ENCODE data around the gene CHAF1B.
"Not testable (repeated sequence)": the region's sequence is repeated elsewhere in the genome, so short reads cannot be mapped to it uniquely, and the experiment has no call there.

The CHAF1B gene

DNA sequence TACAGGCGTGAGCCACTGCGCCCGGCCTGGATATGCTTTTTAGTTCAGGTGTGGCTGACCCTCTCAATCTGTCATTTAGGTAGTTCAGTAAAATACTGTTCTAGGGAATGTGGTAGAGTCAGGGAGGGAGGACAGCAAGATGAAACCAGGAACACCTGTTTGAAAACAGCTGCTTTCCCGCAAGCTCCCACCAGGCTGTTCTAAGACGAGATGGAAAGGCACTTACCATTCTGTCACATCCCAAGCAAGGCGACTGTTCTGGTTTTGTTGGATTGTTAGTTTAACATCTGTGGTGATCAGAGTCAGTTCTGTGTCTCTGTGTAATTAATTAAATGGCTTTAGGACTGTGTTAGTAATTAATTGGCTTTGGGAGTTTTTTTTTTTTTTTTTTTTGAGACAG lies 2.9 kb downstream of the CHAF1B start:
- no peak for DNase-seq (ENCODE audit: low read depth in 2 of 2)

DNA sequence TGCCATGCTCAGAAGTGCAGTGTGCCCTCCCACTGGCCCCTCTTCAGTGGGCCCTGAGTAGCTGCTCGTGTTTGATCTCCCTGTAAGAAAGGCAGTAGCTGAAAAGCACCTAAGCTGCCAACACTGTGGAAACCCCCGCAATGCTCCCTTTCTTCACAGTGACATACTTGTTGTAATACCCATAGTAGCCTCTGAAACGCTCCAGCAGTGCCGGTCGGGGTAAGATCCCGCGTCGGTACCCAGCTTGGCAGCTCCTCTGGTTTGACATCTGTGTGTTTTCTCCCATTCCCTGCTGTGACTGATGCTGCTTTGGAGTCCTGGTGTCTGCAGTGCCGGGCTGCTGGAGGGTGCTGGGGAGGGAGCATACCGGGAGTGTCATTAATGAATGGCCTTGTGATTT lies 3.6 kb downstream of the CHAF1B start:
- no peak for DNase-seq (ENCODE audit: low read depth in 2 of 2)

DNA sequence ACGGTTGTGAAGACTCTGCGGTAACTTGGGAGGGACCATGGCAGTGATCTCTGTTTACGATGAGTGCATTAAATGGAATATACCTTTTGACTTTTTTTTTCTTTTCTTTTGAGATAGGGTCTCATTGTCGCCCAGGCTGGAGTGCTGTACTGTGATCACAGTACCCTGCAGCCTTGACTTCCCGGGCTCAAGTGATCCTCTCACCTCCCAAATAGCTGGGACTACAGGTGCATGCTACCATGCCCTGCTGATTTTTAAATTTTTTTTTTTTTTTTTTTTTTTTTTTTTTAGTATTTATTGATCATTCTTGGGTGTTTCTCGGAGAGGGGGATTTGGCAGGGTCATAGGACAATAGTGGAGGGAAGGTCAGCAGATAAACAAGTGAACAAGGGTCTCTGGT lies 6.5 kb downstream of the CHAF1B start:
- not testable (repeated sequence) for DNase-seq (ENCODE audit: low read depth in 2 of 2)

DNA sequence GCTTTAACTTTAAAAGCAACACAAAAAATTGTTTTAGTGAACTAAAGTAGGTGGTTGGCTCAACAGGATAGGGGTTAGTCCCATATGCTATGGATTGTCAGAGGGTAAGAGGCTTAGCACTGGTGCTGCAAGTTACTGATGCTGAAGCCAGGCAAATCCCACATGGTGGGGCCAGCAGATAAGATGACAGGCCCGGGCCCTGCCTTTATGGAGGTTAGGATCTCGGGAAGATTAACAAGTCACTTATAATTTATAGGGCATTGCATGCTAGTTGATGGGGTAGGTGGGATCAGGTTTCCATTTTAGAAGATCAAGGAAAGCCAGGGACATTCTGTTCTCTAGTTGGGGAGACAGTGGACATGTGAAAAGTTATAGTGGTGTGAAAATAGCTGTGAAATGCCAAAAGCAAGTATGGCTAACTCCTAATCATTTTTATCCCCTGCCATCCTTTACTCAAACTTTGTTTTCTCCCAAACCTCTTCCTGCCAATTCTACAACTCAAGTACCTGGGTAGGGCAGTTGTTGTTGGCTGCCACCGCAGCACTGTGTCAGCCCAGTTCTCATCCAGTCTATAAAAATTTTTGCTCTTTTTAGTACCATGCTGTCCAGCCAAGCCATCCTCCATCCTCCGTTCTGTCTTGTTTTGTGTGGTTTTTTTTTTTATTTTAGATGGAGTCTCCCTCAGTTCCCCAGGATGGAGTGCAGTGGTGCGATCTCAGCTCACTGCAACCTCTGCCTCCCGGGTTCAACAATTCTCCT lies 10.3 kb downstream of the CHAF1B start:
- DNase-seq (ENCODE audit: low read depth in 2 of 2) = no peak

DNA sequence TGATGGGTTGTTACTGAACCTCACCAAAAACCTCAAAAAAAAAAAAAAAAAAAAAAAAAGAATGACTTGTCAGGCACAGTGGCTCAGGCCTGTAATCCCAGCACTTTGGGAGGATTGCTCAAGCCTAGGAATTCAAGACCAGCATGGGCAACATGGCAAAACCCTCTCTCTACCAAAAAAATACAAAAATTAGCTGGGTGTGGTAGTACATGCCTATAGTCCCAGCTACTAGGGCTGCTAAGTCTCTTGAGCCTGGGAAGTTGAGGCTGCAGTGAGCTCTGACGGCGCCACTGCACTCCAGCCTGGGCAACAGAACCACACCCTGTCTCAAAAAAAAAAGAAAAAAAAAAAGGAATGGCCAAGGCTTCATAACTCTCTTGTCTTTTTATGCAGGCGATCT lies 11.1 kb downstream of the CHAF1B start:
- DNase-seq (ENCODE audit: low read depth in 2 of 2) = no peak

DNA sequence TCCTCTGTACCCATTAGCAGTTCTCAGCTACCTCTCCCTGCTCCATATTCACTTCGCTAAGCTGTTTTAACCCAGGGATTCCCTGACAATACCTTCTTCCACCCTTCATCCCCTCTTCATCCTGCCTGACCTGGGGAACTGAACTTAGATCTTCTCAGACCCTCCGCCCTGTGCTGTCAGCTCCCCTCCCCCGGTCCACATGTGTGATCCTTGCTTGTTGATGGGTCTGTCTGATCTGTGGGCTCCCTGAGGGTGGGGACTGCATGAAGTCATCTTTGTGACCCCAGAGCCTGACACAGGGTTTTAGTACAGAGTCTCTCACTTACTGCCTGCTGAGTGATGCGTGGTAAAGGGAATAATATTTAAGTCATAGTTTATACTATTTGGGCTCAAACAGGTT lies 11.8 kb downstream of the CHAF1B start:
- DNase-seq (ENCODE audit: low read depth in 2 of 2) = no peak

DNA sequence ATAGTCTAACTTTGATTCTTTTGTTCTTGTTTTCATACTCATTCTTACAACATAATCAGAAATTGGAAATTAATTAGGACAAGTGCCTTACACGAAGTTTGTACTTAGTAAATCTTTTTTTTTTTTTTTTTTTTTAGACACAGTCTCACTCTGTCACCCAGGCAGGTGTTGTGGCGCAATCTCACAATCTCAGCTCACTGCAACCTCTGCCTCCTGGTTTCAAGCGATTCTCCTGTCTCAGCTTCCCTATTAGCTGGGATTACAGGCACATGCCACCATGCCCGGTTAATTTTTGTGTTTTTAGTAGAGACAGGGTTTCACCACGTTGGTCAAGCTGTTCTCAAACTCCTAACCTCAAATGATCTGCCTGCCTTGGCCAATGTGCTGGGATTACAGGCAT lies 12.4 kb downstream of the CHAF1B start:
- DNase-seq (ENCODE audit: low read depth in 2 of 2) = no peak

DNA sequence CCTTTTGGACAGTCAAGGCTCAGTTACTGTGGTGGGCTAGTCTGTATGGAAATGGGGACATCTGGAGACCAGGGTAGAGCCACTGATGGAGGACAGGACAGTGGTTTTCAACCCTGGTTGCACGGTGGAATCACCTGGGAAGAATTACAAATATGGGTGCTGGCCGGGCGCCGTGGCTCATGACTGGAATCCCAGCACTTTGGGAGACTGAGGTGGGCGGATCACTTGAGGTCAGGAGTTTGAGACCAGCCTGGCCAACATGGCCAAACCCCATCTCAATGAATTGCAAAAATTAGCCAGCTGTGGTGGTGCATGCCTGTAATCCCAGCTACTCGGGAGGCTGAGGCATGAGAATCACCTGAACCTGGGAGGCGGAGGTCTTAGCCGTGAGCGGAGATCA lies 14.5 kb downstream of the CHAF1B start:
- not testable (repeated sequence) for DNase-seq (ENCODE audit: low read depth in 2 of 2)

DNA sequence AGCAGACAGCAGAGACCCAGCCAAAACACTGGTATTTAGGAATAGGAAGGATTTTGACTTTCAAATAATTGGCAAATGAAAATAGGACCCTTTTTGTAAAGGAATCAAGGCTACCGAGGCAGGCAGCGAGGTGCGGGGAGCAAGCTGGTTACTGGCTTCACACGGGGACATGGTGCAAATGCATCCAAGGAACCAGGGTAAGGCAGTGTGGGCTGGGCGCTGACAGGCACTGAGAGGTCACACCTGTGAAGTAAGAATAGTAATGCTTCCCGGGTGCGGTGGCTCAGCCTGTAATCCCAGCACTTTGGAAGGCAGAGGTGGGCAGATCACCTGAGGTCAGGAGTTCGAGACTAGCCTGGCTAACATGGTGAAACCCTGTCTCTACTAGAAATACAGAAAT lies 15.5 kb downstream of the CHAF1B start:
- DNase-seq (ENCODE audit: low read depth in 2 of 2) = no peak

DNA sequence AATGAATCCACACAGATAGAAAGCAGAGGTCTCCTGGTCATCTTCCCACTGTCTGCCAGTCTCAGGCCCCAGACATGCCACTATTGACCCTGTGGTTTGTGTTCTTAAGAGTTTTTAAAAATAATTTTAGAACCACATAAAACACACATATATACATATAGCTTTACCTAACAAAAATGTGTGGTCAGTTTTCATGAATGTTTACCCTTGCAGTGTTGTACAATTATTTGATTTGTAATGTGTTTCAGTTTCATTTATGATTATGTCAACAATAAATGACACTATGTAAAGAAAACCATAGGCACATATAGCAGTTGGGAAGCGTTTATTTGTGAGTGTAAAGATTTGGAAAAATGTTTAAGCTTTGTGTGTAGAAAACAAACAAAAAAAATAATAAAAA lies 17.1 kb downstream of the CHAF1B start:
- no peak for DNase-seq (ENCODE audit: low read depth in 2 of 2)

DNA sequence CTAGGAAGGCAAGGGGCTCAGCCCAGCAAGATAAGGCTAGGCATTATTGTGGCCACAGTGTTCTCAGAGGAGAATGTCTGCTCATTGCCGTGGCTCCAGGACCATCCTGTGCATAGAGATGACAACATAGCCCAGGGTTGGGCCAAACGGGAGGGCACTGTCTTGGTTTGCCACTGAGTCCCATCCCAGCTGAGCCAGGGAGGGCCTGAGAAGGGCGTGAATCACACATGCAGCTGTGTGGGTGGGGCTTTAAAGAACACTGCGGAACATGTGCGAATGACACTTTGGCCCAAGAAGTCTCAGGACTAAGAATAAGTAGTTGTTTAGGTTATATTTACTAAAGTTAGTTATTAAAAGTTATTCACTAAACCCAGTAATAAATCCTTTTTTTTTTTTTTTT lies 18.5 kb downstream of the CHAF1B start:
- no peak for DNase-seq (ENCODE audit: low read depth in 2 of 2)

DNA sequence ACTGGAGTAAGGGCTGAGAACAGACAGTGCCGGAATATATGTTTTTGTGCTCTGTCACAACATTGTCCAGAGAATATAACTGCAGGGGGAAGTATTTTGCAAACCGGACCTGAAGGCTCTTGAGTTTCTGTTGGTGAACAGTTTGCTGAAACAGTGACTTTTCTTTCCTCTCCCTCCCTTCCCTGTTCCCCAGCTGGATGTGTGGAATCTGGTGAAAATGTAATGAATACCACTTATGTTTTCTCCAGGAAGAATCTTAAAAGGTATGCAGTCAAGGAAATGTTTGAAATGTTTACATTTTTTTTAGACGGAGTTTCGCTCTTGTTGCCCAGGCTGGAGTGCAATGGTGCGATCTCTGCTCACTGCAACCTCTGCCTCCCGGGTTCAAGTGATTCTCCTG lies 23.4 kb downstream of the CHAF1B start:
- DNase-seq (ENCODE audit: low read depth in 2 of 2) = no peak

DNA sequence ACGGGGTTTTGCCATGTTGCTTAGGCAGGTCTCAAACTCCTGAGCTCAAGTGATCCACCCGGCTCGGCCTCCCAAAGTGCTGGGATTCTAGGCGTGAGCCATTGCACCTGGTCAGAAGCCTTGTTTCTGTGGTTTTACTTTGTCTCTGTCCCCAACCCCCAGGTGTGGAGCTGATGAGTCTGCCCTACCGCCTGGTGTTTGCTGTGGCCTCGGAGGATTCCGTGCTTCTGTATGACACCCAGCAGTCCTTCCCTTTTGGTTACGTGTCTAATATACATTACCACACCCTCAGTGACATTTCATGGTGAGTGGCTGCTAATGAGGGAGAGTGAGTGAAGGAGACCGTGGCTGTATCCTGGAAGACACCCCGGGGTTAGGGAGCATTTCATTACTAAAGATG lies 26.1 kb downstream of the CHAF1B start:
- DNase-seq (ENCODE audit: low read depth in 2 of 2) = no peak

DNA sequence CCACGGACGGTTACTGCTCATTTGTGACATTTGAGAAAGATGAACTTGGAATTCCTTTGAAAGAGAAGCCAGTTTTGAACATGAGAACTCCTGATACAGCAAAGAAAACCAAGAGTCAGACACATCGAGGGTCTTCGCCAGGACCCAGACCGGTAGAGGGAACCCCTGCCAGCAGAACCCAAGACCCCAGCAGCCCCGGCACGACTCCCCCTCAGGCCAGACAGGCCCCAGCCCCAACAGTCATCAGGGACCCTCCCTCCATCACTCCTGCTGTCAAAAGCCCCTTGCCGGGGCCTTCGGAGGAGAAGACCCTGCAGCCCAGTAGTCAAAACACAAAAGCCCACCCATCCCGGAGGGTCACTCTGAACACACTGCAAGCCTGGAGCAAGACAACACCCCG lies 27.7 kb downstream of the CHAF1B start:
- no peak for DNase-seq (ENCODE audit: low read depth in 2 of 2)

DNA sequence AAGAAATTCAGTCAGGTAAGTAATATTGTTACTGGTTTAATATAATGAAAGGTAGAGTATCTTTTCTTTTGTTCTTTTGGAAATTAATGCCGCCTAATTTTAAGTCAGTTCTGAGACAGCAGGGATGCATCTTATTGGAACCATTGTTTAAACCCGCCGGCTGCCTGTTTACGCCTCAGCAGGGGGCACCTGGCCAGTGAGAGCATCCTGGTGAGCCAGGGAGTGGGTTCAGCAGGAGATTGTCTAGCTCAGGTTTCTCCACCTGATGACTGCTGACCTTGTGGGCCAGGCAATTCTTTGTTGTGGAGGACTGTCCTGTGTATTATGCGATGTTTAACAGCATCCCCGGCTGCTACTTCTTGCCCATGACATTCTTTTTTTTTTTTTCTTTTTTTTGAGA lies 30.2 kb downstream of the CHAF1B start:
- no peak for DNase-seq (ENCODE audit: low read depth in 2 of 2)

DNA sequence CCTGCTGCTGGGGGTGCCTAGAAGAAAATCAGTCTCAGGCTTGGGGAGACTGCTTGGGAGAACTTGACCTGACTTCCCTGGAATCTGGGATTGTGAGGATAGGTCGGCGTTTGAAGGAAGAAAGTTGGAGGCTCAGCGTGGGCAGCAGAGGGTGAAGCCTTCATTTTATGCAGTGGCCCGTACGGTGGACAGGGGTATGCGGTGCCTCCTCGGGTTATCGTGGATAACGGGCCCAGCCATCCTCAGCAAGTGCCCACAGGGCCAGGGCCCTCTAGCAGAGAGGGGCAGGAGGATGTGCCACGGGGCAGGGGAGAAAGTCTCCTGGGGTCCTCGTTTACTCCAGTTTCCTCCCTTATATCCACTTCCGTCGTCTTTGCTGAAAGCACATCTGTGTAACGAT lies 34.0 kb downstream of the CHAF1B start:
- DNase-seq (ENCODE audit: low read depth in 2 of 2) = no peak

DNA sequence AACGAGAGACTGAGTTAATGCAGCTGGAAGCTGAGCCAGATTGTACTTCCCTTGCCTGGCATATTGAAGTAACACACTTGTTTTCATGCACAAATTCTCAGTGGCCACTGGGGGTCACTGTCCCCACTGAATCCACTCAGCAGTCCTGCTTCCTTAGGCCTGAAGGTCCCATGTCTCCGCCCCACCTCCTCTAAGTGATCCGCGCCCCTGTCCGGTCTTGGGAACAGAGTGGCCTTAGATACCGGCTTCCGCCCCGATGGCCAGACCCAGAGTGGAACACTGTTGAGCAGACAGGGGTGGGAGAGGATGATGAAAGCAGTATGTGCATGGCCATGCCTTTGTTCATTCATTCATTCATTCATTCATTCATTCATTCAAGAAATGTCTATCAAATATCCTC lies 34.8 kb downstream of the CHAF1B start:
- peak; percentile 14 to 43 for DNase-seq (ENCODE audit: low read depth in 2 of 2)

DNA sequence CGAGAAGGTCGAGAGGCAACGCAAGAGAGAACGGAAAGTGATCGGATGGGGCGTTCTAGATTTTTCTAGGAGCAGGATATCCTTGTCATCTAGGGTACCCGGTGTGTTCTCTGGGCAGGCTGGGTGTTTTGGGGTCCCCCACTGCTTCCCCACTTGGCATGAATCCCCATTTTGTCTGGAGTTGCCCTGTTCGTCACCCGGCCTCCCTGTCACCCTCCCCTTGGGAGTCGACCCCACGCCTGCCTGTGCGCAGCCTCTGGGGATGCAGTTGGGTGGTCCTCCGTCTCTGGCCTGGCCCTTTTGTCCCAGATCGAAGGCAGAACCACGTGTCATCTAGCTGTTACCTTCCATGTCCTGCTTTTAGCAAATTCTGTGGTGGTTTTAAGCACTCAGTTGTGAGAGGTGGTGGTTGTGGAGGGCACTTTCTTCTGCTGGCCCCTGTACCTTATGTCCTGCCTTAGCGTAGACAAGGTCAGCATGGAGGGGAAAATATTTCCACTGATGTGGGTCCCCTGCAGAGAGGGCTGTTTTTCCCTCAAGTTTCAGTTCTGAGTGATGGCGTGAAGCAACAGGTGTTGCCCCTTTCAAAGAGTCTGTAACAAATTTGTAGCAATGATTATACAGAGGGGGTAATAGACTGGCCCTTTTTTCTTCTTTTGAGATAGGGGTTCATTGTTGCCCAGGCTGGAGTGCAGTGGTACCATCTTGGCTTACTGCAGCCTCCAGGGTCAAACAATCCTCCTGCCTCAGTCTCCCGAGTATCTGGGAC lies 35.6 kb downstream of the CHAF1B start:
- no peak for DNase-seq (ENCODE audit: low read depth in 2 of 2)

DNA sequence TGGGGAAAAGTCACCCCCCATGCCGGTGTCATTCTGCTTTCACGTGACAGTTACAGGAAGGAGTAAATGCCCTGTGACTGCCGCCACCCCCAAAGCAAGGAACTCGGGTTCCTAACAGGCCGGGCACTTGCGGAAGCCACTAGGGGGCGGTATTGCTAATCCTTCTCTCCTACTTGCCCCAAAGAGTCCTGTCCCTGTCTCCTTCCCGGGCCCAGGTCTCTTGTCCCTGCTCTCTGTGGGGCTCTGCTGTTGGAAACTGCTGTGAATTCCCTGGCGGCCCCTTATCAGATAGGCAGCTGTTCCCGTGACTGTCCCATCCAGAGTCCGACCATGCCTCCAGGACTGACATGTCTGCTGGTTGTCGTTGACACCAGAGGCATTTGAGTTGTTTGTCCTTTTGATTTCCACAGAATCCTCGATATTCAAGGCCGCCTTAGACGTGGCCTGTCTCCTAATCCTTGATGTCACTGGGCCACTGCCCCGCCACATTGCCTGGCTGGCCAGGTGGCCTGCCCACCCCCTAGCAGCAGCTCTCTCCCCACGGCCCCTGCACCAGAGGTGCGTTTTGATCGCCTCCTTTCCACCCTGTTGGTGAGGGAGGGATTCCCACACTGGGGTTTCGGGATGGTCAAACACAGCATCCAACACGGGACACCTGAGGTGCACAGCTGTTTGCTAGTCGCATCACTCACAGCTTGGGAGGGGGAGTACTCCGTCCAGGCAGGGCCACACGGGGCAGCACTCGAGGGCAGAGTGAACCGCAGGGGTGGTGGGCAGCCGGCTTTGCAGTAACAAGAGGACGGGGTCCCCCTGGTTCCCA lies 37.3 kb downstream of the CHAF1B start:
- peak in 1 of 2 donors; percentile 30 for DNase-seq (ENCODE audit: low read depth in 2 of 2)

DNA sequence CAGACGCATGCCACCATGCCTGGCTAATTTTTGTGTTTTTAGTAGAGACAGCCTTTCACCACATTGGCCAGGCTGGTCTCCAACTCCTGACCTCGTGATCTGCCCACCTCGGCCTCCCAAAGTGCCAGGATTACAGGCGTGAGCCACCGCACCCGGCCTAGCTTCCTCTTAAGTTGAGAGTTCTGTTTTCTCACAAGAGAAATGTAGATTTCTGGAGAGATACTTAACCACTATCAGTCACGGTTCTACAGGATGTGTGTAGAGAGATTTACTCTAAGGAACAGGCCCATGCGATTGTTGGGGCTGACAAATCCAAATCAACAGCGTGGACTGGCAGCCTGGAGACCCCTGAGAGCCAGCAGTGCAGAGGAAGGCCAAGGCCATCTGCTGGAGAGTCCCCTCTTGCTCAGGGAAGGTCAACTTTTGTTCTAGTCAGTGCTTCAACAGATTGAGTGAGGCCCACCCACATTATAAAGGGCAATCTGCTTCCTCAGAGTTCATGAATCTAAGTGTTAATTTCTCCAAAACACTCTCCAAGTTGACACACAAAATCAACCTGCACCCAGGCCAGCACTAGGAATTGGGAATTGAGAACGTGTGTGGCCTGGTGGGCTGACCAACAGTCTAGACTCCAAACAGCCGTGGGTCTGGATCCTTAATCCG lies 38.7 kb downstream of the CHAF1B start:
- no peak for DNase-seq (ENCODE audit: low read depth in 2 of 2)

DNA sequence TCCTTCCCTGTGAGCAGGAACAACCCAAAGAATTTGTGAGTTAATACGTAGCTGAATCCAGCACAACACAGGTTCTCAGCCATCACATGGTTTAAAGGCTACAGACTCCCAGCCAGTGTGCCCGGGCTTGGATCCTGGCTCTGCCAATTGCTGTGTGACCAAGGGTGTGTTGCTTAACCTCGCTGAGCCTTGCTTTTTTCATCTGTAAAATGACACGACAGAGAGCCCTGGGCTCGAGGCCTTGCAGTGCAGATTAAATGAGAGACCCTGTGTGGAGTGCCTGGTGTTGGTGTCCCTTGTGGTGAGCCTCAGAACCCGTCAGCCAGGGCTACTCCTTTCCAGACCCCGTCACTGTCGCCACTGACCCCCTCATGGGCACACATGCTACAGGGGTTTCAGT lies 39.4 kb downstream of the CHAF1B start:
- DNase-seq (ENCODE audit: low read depth in 2 of 2) = no peak

DNA sequence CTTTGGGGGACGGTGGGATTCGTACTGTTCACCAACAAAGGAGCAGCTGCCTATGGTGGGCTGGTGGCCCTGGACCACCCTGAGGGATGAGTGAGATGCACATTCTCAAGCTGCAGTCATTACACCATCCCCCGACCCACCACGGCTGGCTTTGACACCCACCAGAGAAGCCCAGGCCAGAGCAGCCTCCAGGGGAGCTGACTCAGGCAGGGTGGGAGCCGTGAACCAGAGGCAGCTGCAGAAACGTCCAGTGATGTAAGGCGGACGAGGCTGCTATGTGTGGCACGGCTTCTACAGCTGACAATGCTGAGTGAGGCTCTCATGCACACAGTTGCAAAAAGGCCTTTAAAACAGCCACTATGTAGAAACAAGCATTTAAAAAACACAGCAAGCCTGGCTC lies 40.1 kb downstream of the CHAF1B start:
- DNase-seq (ENCODE audit: low read depth in 2 of 2) = no peak
